Gastrocnemius medialis (tissue), 4 donors: ENCODE results near the gene AUTS2. TPM values are rescaled to one million over a fixed set of nuclear protein-coding genes. Genes with fewer than 3 reads are reported as not detected.

Source experiments
- ATAC-seq, 2 donors: fragments of 150-250 bp; one replicate each; pipeline ENCODE4 v1.9.1; 2016
- DNase-seq, 2 donors: peaks; one replicate each; pipeline ENCODE4 v3.0.0-alpha.2; 2019
- H3K27ac ChIP-seq, 4 donors: fragments of 200-600 bp; sonication (generic); 1 replicate in 1 of 4; 2 replicates in 3 of 4; pipeline ENCODE4 v1.5.1; 2016 to 2018; ENCODE audit warnings: mild to moderate bottlenecking in 2 of 4, moderate library complexity in 1 of 4
- H3K27me3 ChIP-seq, 3 donors: fragments of 200-600 bp; sonication (generic) in 2 of 3; 1 replicate in 1 of 3; 2 replicates in 2 of 3; pipeline versions ENCODE4 v1.5.1 to v1.6.0; 2016 to 2019; ENCODE audit warnings: mild to moderate bottlenecking in 1 of 3, moderate library complexity in 1 of 3
- H3K36me3 ChIP-seq, 2 donors: fragments of 200-600 bp; sonication (generic) in 1 of 2; one replicate each; pipeline ENCODE4 v1.5.1; 2017 to 2018
- H3K4me1 ChIP-seq, 2 donors: fragments of 200-600 bp; sonication (generic) in 1 of 2; one replicate each; pipeline ENCODE4 v1.5.1; 2016 to 2017; ENCODE audit warnings: mild to moderate bottlenecking in 2 of 2
- H3K4me3 ChIP-seq, 4 donors: fragments of 200-600 bp; sonication (generic) in 3 of 4; 1 replicate in 1 of 4; 2 replicates in 3 of 4; pipeline ENCODE4 v1.5.1; 2016 to 2019; ENCODE audit warnings: mild to moderate bottlenecking in 2 of 4
- H3K9me3 ChIP-seq, 3 donors: fragments of 200-600 bp; sonication (generic) in 2 of 3; 1 replicate in 1 of 3; 2 replicates in 2 of 3; pipeline ENCODE4 v1.5.1; 2016 to 2019
- POLR2A ChIP-seq, 2 donors: fragments of 450-650 bp; IDR thresholded peaks; one replicate each; pipeline ENCODE4 v1.6.1; 2017; ENCODE audit warnings: antibody characterized with exemption in 2 of 2, mild to moderate bottlenecking in 2 of 2, moderate library complexity in 2 of 2
- in situ Hi-C, 4 donors: fragments of 200-750 bp; cut with MboI; loops; one replicate each; pipeline versions ENCODE4 v1.15.0 to v1.8.0; 2017; ENCODE audit warnings: low sequenced_read_pairs in 4 of 4
- intact Hi-C: fragments of 100-400 bp; cut with DNase I; formaldehyde crosslinking; loops from one replicate; pipeline ENCODE4 v1.15.1; 2023; ENCODE audit warnings: low total_unique reads
- total RNA-seq, 4 donors: library from RNA; depleted of rRNA; stranded (reverse); fragments of >200 nt; gene quantifications; one replicate each; pipeline versions ENCODE4 v1.1.0 to v1.2.3, GENCODE V29; 2016
- TF ChIP-seq, protein P1 (sequence below), 5 experiments: fragments of 450-650 bp in 3 of 5; fragments of 200-600 bp in 2 of 5; sonication (generic) in 2 of 5; IDR thresholded peaks in 4 of 5; conservative IDR thresholded peaks in 1 of 5; 1 replicate in 4 of 5; 2 replicates in 1 of 5; pipeline ENCODE4 v1.5.1; 2016 to 2019; ENCODE audit warnings: antibody characterized with exemption in 5 of 5, mild to moderate bottlenecking in 3 of 5, moderate library complexity in 3 of 5

The AUTS2 gene
- total RNA-seq, 4 donors from 2014 or later: 2.5 to 16.2 (median 8.5) TPM

DNA sequence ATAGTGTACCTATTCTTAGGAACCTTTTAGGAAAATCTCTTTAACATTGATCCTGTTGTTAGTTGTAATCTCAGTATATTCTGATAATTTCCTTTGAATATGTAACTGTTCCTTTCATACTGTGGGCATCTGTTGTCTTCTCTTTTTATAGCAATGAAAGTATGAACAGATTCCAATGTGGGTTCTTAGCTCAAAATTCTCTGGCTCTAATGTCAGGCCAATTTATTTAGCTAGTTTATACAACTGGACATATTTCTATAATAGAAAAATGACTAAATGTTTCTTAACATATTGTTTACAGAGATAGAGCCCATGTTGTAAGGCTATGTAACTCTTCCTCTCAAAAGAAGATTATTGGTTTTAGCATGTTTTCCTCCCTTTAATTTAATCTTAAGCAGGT is 363.2 kb downstream of the AUTS2 start:
- H3K9me3 ChIP-seq: no peaks in the 10 kb centered on the region
- H3K27me3 ChIP-seq: no peaks in the 10 kb centered on the region
- in situ Hi-C loops: no loop called here
- no peaks in the 10 kb centered on the region for H3K36me3 ChIP-seq
- ATAC-seq: no peak
- no peak overlapping the region for H3K27ac ChIP-seq
- intact Hi-C loops: no loop called here
- peaks cover 24 to 35% of the 10 kb centered on the region in 2 donors for H3K4me1 ChIP-seq
- no peak for DNase-seq
- TF ChIP-seq POLR2A (IDR thresholded peaks at IDR 0.05): no peak
- TF ChIP-seq, protein P1, sequence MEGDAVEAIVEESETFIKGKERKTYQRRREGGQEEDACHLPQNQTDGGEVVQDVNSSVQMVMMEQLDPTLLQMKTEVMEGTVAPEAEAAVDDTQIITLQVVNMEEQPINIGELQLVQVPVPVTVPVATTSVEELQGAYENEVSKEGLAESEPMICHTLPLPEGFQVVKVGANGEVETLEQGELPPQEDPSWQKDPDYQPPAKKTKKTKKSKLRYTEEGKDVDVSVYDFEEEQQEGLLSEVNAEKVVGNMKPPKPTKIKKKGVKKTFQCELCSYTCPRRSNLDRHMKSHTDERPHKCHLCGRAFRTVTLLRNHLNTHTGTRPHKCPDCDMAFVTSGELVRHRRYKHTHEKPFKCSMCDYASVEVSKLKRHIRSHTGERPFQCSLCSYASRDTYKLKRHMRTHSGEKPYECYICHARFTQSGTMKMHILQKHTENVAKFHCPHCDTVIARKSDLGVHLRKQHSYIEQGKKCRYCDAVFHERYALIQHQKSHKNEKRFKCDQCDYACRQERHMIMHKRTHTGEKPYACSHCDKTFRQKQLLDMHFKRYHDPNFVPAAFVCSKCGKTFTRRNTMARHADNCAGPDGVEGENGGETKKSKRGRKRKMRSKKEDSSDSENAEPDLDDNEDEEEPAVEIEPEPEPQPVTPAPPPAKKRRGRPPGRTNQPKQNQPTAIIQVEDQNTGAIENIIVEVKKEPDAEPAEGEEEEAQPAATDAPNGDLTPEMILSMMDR (IDR thresholded peaks at IDR 0.05 in 4 of 5, conservative IDR thresholded peaks at IDR 0.05 in 1 of 5): no peak
- H3K4me3 ChIP-seq: no peak overlapping the region

DNA sequence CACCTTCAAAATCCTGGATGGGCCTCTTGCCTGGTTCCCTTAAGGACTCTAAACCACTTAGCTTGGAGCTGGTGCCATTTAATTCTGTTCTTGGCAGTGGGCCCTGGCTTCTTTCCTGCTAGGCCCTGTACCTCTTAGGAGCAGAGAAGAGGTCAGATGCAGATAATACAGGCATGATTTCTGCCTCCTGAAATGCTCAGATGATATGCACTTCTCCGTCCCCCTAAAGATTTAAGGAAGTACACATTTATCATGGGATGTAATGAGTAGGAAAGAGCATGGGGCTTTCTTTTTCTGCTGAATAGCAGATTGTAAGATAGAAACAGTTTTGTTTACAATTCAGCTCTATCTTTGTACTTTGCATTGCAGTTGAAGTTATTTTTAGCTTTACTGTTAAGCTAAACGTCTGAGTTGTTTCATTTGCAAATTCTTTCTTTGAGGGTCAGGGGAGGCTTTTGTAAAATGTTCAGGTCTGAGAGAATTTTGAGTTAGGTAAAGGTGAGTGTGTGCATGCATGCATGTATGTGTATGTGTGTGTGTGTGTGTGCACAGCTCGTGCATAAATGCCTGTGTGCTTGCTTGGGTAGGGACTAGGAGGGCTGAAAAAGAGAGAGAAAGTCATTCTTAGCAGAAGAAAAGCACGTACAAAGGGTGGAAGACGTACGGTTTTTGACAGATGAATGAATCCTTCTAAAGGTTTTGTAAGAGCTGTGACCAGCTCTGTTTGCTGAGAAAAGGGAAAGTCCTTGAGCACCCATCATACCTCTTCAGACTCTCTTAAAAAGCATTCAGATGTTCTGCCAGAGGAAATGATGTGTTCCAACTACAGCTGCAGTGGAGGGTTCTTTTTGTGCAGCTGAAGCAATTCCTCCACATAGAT is 364.2 kb downstream of the AUTS2 start:
- Histone ChIP-seq H3K27me3 (no peaks in the 10 kb centered on the region), H3K9me3 (no peaks in the 10 kb centered on the region), H3K4me3 (no peak overlapping the region), H3K4me1 (peaks cover 29 to 42% of the 10 kb centered on the region in 2 donors), H3K27ac (no peak overlapping the region), H3K36me3 (no peaks in the 10 kb centered on the region)
- in situ Hi-C loops: no loop called here
- no peak for ATAC-seq
- intact Hi-C loops: no loop called here
- peak in 1 of 2 donors; percentile 15 for DNase-seq
- no peak for TF ChIP-seq POLR2A (IDR thresholded peaks at IDR 0.05)
- TF ChIP-seq, protein P1 (IDR thresholded peaks at IDR 0.05 in 4 of 5, conservative IDR thresholded peaks at IDR 0.05 in 1 of 5): no peak

DNA sequence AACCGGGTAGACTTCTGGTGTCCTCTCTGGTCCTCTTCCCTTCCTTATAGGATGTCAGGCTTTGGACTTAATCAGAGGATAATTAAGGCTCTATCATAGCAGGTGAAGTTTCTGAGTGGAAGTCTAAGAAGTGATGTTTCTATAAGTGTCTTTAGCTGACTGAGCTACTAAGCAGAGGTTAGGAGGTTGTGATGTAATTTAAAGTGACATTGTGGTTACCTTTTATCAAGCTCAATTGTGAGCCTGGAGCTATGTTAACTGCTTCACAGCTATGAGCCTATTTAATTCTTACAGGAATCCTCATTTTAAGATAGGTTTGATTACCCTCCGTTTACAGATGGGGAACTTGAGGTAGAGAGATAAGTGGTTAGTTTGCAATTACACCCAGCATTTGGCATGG is 365.1 kb downstream of the AUTS2 start:
- intact Hi-C loops (no loop called here), in situ Hi-C loops (no loop called here)
- Histone ChIP-seq H3K9me3 (no peaks in the 10 kb centered on the region), H3K27ac (no peak overlapping the region), H3K36me3 (no peaks in the 10 kb centered on the region), H3K4me3 (no peak overlapping the region), H3K4me1 (peaks cover 33 to 38% of the 10 kb centered on the region in 2 donors), H3K27me3 (no peaks in the 10 kb centered on the region)
- DNase-seq (no peak), ATAC-seq (no peak)
- TF ChIP-seq POLR2A (IDR thresholded peaks at IDR 0.05): no peak
- TF ChIP-seq, protein P1 (IDR thresholded peaks at IDR 0.05 in 4 of 5, conservative IDR thresholded peaks at IDR 0.05 in 1 of 5): no peak

DNA sequence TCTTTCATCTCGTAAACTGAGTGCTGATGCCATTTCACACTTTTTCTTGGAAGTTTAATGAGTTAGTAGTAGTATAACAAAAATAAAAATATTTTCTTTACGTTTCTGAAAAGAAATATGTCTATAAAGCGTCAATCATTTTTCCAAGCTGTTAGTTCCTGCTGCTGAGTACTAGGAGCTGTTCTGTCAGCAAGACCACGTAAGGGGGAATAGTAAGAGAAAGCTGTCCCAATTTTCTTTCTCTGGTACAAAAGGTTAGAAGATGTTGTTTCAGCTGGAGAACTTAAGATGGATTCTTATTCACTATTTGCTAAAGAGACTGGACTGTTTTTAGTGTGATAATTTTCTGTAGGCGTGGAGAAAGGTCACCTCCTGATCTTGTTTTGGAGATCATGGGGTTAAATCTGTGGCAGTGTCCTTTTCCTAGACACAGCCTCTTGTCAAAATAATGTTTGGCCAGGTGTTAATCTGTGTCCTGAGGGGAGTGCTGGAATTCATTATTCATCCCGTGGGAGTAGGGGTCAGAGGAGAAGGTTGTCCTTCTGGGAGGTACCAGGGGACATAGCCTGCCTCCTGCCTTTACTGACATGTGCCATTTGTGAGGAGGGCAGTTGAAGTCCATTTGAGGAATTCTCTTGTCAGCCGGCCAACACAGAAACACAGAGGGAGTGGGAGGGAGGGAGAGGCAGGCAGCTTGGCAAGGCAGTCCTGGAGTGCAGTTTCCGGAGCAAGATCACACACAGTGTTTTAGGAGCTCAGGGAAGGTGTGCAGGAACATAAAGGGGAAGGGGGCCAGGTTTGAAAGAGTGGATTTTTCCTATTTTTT is 368.7 kb downstream of the AUTS2 start:
- DNase-seq (no peak), ATAC-seq (no peak)
- intact Hi-C loops: no loop called here
- no peaks in the 10 kb centered on the region for H3K36me3 ChIP-seq
- in situ Hi-C loops: no loop called here
- no peaks in the 10 kb centered on the region for H3K27me3 ChIP-seq
- no peak overlapping the region for H3K27ac ChIP-seq
- TF ChIP-seq POLR2A (IDR thresholded peaks at IDR 0.05): no peak
- TF ChIP-seq, protein P1 (IDR thresholded peaks at IDR 0.05 in 4 of 5, conservative IDR thresholded peaks at IDR 0.05 in 1 of 5): no peak
- H3K4me1 ChIP-seq: peaks cover 22 to 28% of the 10 kb centered on the region in 2 donors
- H3K4me3 ChIP-seq: no peak overlapping the region
- no peaks in the 10 kb centered on the region for H3K9me3 ChIP-seq
